ENCODE measurements around the gene MYO5C. TPM values are rescaled to one million over a fixed set of nuclear protein-coding genes. Genes with fewer than 3 reads are reported as not detected.

The MYO5C gene
- total RNA-seq, 1 donor from 2014 or later: 24.1 TPM

DNA sequence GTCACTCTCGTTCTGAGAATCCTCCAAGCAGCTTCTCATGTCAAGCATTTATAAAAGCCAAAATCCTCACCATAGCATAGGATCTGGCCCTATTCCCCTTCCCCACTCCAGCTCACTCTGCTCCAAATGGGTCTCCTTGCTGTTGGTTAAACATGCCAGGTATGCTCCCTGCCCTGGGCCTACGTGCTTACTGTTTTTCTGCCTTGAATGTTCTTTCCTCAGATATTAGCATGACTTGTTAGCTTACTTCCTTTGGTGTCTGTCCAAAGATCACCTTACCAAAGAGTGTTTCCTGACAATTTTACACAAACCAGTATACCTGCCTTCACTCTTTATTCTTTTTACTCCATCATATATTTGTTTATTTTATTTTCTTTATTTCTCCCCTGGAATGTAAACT, 33.1 kb upstream of the MYO5C start:
- TF ChIP-seq EZH2 (IDR thresholded peaks at IDR 0.05) (no peak), EZH2phosphoT487 (IDR thresholded peaks at IDR 0.05) (no peak)
- TF ChIP-seq, protein P1, sequence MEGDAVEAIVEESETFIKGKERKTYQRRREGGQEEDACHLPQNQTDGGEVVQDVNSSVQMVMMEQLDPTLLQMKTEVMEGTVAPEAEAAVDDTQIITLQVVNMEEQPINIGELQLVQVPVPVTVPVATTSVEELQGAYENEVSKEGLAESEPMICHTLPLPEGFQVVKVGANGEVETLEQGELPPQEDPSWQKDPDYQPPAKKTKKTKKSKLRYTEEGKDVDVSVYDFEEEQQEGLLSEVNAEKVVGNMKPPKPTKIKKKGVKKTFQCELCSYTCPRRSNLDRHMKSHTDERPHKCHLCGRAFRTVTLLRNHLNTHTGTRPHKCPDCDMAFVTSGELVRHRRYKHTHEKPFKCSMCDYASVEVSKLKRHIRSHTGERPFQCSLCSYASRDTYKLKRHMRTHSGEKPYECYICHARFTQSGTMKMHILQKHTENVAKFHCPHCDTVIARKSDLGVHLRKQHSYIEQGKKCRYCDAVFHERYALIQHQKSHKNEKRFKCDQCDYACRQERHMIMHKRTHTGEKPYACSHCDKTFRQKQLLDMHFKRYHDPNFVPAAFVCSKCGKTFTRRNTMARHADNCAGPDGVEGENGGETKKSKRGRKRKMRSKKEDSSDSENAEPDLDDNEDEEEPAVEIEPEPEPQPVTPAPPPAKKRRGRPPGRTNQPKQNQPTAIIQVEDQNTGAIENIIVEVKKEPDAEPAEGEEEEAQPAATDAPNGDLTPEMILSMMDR (IDR thresholded peaks at IDR 0.05): no peak
- H3K4me1 Mint-ChIP-seq: no peaks in the 10 kb centered on the region
- Histone ChIP-seq H3K4me2 (no peak overlapping the region), H3K79me2 (ENCODE audit: low read depth) (no peaks in the 10 kb centered on the region), H3K9ac (no peak overlapping the region), H3K9me3 (ENCODE audit: low read depth) (no peaks in the 10 kb centered on the region), H4K20me1 (ENCODE audit: low read depth) (no peaks in the 10 kb centered on the region), H3K4me1 (no peaks in the 10 kb centered on the region), H3F3A (ENCODE audit: low read depth) (no peaks in the 10 kb centered on the region), H3K36me3 (no peaks in the 10 kb centered on the region), H2AFZ (replicated peaks) (no peak overlapping the region), H3K4me3 (no peak overlapping the region), H3K27me3 (no peaks in the 10 kb centered on the region), H3K27ac (no peak overlapping the region)
- H3K4me3 Mint-ChIP-seq: no peak overlapping the region
- H3K9me3 Mint-ChIP-seq: no peaks in the 10 kb centered on the region
- DNase-seq (ENCODE audit: low spot score): no peak
- H3K27ac Mint-ChIP-seq: no peak overlapping the region
- peaks cover 2% of the 10 kb centered on the region for H3K27me3 Mint-ChIP-seq (ENCODE audit: insufficient read depth, low read depth)
- H3K36me3 Mint-ChIP-seq: peaks cover 10% of the 10 kb centered on the region

DNA sequence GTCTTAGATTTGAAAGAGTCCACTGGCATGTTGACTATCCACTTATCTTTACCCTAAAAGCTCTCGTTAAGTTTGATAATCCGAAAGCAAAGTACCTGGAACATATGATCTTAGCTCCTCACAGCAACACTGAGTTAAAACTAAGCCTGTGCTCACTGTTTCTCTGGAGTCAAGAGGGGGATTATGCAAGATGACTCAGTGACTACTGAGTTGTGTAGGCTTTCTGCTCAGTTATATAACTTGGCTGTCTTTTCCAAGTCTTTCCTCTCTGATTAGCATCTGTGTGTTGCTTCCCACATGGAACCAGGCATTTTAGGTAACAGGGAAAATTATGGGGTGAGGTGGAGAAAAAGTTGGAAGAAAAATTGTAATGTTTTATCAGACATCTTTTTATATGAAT, 31.2 kb upstream of the MYO5C start:
- Histone ChIP-seq H2AFZ (replicated peaks) (no peak overlapping the region), H3F3A (ENCODE audit: low read depth) (no peaks in the 10 kb centered on the region), H4K20me1 (ENCODE audit: low read depth) (no peaks in the 10 kb centered on the region), H3K4me2 (no peak overlapping the region), H3K4me3 (no peak overlapping the region), H3K79me2 (ENCODE audit: low read depth) (no peaks in the 10 kb centered on the region), H3K9ac (no peak overlapping the region), H3K9me3 (ENCODE audit: low read depth) (no peaks in the 10 kb centered on the region), H3K27me3 (no peaks in the 10 kb centered on the region), H3K36me3 (no peaks in the 10 kb centered on the region), H3K4me1 (no peaks in the 10 kb centered on the region), H3K27ac (no peak overlapping the region)
- no peak for DNase-seq (ENCODE audit: low spot score)
- Mint-ChIP-seq H3K36me3 (peaks cover 10% of the 10 kb centered on the region), H3K27me3 (ENCODE audit: insufficient read depth, low read depth) (peaks cover 2% of the 10 kb centered on the region), H3K4me1 (no peaks in the 10 kb centered on the region), H3K4me3 (no peak overlapping the region), H3K27ac (no peak overlapping the region), H3K9me3 (no peaks in the 10 kb centered on the region)
- TF ChIP-seq, protein P1 (IDR thresholded peaks at IDR 0.05): no peak
- no peak for TF ChIP-seq EZH2phosphoT487 (IDR thresholded peaks at IDR 0.05)
- no peak for TF ChIP-seq EZH2 (IDR thresholded peaks at IDR 0.05)

DNA sequence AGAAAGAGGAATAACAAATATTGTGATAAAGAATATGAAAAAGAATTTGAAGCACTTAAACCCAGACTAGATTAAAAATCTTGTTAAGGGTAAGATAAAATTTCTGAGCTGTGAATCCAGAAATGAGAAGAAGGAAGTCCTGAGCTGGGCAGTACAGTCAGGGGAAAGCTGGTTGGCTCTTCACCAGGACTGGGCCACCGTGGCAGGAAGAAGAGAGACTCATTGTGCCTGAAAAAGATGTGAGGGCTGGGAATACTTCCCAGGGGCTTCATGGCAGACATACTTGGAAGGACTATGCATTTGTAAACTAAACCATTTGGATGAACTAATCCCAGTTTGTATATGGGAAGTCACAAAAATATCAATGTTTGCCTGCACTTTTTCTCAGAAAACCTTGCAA, 28.5 kb upstream of the MYO5C start:
- no peaks in the 10 kb centered on the region for H3K9me3 Mint-ChIP-seq
- Histone ChIP-seq H3K79me2 (ENCODE audit: low read depth) (no peaks in the 10 kb centered on the region), H3K9me3 (ENCODE audit: low read depth) (no peaks in the 10 kb centered on the region), H3K9ac (no peak overlapping the region), H3K4me3 (no peak overlapping the region), H3K36me3 (no peaks in the 10 kb centered on the region), H4K20me1 (ENCODE audit: low read depth) (no peaks in the 10 kb centered on the region), H3K27ac (no peak overlapping the region), H2AFZ (replicated peaks) (no peak overlapping the region), H3K4me1 (no peaks in the 10 kb centered on the region), H3F3A (ENCODE audit: low read depth) (no peaks in the 10 kb centered on the region), H3K27me3 (no peaks in the 10 kb centered on the region), H3K4me2 (no peak overlapping the region)
- H3K4me3 Mint-ChIP-seq: no peak overlapping the region
- H3K36me3 Mint-ChIP-seq: peaks cover 15% of the 10 kb centered on the region
- no peak for DNase-seq (ENCODE audit: low spot score)
- H3K27ac Mint-ChIP-seq: no peak overlapping the region
- no peaks in the 10 kb centered on the region for H3K4me1 Mint-ChIP-seq
- peaks cover 2% of the 10 kb centered on the region for H3K27me3 Mint-ChIP-seq (ENCODE audit: insufficient read depth, low read depth)
- no peak for TF ChIP-seq EZH2 (IDR thresholded peaks at IDR 0.05)
- TF ChIP-seq, protein P1 (IDR thresholded peaks at IDR 0.05): no peak

Measured in neural progenitor cell (in vitro differentiated cells).